NCI-H526 treated with DMSO at 0.1 percent for 48 hours (cell line): Measurements from ENCODE around the gene ACAD9.
"Not testable (repeated sequence)": the region's sequence is repeated elsewhere in the genome, so short reads cannot be mapped to it uniquely, and the experiment has no call there.

ENCODE experiments used
- DNase-seq: peaks from one replicate; lab custom pipeline; 2025; lab: John Stamatoyannopoulos, UW

Gene ACAD9

DNA sequence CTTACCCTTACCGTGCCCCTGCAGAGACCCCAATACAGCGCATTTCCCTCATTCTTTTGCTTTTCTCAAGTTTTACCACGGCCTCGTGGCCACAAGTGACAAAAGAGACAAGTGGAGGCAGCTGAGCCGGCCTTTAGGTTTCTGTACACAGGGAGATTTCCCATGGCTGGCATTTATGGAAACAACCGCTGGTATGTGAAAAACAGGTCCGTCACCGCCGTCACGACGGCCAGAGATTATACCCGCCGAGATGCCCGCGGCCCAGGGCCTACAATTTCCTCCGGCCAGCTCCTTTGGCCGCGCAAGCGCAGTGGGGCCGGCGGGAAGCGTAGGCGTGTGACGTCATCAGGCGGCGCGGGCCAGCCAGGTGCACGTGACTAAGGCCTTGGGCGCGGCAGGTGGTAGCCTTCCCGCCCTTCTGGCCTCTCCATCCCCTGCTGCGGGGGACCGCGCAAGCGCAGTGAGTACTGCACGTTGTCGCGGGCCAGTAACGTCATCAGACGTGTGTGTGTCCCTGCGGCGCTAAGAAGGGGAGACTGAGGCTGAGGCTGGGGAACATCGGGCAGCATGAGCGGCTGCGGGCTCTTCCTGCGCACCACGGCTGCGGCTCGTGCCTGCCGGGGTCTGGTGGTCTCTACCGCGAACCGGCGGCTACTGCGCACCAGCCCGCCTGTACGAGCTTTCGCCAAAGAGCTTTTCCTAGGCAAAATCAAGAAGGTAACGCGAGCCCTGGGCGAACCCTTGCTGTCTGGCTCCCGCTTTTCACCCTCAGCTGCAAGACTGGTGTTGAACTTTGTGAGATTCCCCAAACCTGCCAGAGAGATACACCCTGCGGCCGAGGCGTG, at the start of gene ACAD9:
TSS of gene ACAD9 (plus strand) at position 496 of the 845 bp plus-strand sequence. CDS start at position 568, 72 bp downstream.
- peak; percentile 98 for DNase-seq

DNA sequence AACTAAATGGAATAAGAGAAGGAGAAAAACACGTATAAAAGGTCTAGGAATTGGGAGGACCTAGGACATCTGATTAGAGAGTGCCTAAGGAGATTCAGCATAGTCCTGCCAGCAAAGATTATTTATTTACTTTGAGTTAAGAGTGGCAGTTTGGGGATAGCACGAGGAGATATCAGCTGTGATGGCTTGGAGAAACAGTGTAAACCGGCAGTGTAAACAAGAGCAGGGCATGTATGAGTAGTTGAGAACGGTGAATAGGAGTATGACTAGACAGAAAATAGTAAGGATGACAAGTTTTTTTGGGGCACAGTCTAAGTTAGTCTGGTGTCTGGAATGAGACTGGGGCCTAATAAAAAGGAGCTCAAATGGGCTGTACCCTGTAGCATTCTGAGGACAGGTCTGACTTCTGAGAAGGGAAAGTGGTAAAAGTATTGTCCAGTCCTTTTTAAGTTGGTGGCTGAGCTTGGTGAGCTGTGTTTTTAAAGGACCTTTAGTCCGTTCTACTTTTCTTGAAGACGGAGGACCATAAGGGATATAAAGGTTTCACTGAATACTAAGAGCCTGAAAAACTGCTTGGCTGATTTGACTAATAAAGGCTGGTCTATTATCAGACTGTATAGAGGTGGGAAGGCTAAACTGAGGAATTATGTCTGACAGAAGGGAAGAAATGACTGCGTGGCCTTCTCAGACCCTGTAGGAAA, 49.3 kb upstream of the ACAD9 start:
- not testable (repeated sequence) for DNase-seq

DNA sequence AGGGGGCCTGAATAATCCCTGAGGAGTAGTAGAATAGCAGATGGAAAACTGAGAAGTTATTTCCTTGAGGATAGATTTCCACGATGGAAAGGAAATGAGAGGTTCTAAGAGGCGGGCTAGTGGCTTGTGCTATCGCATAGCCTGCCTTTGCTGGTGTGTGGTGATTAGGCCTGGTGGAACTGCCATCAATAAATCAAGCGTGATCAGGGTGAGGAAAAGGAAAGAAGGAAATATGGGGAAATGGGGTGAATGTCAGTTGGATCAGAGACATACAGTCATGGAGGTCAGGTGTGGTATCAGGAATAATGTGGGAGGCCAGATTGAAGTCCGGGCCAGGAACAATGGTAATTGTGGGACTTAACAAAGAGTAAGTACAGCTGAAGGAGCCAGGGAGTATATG, 48.7 kb upstream of the ACAD9 start:
- not testable (repeated sequence) for DNase-seq

DNA sequence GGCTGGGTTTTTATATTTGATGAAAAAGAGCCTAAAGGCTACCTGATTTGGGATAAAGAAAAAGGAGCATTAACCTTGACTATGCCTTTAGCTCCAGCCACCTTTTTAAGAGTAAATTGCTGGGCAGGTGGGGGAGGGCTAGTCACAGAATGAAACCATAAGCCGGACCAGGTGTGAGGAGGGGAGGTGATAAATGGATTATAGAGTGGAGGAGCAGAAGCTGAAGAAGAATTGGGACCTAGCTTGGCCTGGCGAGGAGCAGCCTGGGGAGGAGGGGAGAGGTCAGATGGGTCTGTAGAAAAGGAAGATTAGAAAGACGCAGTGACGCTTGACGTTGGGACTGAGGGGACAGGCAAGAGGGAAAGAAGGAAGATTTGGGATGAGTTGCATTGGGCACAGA, 46.4 kb upstream of the ACAD9 start:
- DNase-seq: not testable (repeated sequence)

DNA sequence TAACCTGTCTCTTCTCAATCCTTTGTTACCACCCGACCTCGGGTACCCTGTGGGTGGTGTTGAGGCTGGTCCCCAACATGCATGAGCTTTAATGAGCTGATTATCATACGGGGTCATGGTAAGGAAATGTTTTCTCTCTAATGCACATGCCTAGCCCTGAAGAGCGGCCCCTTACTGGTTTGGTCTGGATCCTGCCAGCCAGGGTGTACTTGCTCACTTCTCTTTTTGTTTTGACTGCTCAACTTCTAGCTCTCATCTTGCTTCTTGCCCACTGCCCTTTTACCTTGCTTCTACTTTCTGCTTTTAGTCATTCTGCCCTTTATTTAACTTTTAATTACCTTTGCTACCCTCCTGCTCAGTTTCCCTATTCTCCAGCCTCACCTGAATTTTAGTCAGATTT, 44.3 kb upstream of the ACAD9 start:
- no peak for DNase-seq

DNA sequence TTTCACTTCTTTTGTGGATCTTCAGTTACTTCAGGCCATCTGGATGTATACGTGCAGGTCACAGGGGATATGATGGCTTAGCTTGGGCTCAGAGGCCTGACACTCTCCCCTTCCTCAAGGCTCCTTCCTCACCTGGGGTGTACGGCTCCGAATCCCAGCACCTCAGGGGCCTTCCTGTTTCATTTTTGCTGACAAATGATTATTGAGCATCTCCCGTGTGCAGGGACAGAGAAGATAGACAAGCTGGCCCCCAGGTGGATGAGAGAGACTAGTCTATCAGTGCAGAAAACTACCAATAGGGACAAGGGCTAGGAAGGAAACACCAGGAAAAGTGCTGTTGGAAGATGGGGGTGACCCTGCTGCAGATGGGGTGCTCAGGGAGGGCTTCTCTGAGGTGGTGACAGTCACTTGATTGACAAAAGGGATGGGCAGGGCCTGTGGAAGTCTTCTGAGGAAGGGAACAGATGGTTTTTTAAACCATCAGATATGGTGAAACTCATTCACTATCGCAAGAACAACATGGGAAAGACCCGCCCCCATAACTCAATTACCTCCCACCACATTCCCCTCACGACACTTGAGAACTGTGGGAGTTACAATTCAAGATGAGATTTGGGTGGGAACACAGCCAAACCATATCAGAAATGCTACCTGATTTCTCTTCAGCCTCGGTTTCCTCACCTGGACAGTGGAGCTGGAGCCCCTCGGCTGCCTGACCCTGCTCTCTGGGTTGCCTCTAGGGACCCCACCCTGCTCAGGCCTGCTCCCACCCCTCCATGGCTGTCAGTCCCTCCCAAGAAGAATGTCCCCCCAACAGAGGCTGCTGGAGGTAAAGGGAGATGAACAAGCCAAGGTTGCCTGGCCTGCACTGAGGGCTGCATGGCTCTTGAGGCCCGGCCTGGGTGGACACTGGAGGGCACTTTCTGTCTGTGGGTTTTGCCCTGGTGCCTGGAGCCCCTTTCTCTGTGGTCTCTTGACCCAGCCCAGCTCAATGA, 37.2 kb upstream of the ACAD9 start:
- no peak for DNase-seq

DNA sequence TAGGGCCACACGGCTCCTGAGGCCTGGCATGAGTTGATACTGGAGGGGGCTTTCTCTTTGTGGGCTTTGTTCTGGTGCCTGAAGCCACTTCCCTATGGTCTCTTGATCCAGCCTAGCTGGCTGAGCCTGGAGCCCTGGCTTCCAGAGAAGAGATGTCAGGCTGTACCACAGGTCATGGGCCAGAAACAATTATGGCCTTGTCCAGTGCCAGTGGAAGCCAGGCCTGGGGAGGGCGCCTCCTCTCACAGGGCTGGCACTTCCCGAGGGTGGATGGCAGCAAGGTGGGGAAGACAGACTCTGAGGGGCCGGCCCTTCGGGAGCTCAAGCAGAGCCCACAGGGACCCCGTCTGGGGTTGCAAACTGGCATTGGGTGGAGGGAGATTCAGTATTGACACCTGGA, 34.9 kb upstream of the ACAD9 start:
- no peak for DNase-seq

DNA sequence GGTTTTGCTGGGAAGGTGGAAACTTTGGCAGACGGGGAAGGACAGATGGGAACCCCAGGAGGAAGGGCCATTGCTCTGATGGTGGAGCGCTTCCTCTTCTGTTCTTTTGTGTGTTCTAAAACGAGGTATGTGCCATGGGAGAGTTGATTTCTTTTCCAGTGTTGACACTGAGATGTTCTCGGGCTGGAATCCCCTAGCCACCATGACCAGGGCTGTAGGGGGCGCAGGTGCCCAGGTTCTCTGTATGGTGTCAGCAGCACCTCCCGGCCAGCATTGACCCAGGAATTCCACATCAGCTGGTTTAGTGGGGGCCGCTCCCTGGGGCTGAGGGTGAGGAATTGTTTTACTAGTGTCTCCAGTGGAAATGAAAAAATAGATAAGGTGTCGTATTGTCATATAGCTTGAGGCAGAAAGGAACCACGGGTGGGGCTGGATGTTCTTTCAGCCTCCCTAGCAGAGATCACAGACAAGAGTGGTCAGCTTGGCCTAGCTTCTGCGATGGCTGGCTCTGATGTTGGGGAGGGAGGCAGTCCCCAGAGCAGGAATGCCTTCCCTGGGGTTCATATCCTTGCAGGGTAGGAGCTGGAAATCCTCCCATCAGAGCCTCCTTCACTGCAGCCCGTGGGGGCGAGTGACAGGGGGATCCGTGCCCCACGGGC, 34.2 kb upstream of the ACAD9 start:
- DNase-seq: peak; percentile 52

DNA sequence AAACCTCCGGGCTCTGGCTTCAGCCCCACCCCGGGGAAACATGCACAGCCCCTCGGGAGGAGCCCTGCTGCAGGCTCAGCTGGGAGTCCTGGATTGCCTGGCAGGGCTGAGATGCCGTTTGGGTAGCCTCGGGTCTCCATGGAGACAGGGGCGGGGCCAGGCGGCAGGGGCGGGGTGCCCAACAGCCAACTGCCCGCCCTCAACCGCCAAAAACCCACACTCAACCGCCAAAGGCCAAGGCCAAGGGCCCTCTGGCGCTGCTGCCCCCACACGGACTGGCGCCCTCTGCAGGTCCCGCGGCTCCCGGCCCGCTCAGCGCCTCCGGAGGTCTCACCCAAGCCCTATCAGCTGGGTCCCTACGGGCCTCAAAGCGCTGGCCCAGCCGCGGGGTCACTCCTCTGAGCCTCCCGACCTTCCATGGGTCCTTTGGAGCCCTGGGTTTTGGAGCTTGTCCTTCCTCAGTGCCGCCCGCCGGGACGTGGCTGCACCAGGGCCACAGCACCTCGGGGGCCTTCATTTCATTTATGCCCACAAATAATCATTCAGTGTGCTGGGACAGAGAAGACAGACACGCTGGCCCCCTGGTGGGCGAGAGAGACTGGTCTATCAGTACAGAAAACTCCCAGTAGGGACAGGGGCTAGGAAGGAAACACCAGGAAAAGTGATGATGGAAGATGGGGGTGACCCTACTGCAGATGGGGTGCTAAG, 33.5 kb upstream of the ACAD9 start:
- peak; percentile 71 for DNase-seq

DNA sequence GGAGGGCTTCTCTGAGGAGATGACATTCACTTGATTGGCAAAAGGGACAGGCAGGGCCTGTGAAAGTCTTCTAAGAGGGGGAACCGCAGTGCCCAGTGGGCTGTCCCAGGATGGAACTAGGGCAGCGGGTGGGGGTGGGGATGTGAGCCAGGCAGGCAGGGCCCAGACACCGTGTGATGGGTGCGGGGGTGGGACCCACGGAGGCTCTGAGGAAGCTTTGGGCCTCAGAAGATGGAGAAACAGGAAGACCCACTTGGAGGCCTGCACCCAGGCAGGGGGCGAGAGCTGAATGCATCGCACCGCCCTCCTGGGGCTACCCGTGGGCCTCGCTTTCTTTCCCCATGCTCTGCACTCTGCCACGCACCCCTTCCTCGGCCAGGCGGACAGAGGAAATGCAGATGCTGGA, 32.9 kb upstream of the ACAD9 start:
- no peak for DNase-seq

DNA sequence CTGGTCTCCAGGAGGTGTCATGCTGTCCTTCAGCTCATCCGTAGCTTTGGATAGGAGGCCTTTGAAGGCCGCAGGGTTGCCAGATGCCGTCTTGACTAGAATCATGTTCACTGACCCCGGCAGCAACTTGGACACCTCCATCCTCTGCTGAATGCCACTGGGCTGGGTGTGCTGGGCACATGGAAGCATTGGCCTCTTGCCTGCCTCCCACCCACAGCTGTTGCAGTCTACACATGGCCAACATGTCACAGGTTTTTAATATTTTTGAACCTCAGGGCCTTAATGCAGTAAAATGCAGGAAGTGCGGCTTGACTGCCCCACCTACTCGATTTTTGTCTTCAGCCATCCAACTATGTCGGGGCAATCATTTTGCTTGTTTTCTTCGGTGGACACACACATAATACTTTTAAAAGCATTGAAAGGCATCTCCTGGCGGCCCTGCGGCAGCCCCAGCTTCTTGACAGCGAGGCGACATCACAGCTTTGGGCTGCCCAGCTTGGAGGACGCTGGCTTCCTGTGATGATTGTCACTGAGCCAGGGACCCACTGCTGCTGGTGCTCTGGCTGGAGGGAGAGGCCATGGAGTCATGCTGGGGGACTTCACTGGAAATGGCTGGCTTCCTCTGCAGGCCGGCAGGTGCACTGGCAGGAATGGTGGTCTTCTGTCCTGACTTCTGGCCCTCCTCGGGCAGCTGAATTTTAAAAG, 31.6 kb upstream of the ACAD9 start:
- no peak for DNase-seq

DNA sequence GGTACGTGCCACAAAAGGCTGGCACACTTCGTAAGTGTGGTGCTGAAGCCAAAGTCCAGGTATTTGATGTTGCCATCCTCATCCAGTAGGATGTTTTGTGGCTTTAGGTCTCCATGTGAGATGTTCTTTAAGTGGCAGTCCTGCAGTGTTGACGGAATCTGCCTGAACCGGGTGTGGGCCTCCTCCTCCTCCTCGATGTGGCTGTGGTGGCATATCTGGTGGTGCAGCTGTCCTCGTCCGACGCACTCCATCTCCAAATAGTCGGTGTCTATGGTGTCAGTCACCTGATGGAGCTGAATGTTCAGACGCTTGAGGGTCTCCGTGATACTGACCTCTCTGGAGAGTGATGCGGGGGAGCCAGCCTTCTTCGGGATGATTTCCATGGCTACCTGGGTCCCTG, 30.5 kb upstream of the ACAD9 start:
- no peak for DNase-seq

DNA sequence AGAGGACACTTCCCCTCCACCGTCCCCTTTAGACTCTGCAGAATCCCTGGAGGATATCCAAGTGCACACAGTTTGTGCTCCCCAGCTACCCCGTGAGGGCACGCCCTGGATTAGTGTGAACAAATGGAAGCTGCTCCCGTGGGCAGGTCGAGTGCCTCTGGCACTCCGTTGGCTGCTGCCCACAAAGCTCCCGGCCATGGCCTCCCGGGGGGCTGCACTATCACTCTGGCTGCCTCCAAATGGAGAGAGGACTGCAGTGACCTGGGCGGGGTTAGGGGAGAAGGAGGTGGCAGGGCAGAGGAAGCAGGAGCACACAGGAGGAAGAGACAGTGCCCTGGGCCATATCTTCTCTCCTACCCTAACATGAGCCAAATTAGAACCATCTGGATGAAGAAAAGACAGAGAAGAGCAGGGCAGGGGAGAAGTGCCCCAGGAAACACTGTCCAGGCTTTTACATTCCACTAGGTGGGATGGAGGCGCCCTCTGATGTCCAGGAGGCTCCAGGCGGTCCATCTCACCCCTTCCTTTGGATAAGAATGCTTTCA, 29.4 kb upstream of the ACAD9 start:
- no peak for DNase-seq

DNA sequence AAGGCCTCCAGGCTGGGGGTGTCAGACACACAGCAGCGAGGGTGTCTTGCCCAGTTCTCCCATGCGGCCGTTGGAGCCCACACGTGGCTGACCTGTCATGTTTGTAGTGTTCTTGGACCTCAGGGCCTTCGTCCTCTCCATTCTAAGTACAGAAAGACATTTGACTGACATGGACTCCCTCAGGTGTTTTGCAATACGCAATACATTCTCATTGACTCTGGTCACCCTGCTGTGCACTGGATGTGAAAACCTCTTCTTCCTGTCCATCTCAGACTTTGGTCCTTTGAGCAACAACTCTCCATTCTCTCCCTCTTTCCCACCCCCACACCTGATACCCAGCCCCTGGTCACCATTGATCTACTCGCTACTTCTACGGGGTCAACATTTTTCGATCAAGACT, 28.9 kb upstream of the ACAD9 start:
- DNase-seq: no peak

DNA sequence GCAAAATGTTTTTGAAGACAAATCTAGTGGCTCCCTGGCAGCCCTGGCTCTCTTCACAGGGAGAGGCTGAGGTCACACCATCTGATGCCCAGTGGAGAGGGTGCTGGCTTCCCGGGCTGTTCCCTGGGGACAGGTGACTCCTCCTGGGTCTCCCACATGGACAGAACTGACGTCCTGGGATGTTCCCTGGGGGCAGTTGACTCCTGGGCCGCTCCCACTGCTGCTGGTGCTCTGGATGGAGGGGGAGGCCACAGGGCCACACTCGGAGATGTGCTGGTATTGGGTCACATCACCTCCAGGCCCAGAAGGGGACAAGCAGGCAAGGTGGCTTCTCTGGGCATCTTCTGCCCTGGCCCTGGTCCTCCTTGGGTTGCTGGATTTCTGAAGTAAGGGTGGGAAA, 27.8 kb upstream of the ACAD9 start:
- DNase-seq: no peak

DNA sequence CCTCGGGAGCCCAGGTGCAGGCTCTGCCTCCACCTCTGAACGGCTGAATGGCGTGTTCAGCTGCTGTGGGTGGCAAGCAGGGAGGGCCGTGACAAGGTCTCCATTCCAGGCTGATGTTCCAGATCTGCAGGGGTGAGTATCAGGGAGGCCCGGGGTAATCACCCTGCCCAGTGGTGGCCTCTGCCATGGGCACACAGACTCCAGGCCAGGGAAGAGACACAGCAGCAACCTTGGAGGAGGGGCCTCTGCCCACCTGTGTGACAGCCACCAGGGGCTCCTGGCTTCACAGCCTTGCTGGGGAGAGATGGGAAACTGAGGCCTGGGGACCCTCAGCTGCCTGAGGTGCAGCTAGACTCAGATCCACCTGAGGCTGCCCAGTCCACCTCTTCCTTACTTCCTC, 25.6 kb upstream of the ACAD9 start:
- DNase-seq: no peak

DNA sequence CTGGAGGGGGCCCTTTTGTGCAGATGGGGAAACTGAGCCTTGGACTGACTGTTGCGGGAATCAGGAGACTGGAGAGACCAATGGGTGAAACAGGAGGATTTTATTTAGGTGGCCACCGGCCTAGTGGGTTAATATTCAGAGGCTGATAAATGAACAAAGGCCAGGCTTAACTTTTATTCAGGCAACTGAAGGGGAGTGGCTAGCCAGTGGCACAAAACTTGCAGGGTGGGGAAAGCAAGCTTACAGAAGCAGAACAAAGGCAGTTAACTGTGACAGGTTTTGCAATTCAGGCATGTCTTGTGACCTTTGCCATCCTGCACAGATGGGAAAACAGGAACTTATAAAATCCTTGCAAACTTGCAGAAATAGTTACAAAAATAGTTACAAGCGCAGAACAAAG, 24.9 kb upstream of the ACAD9 start:
- no peak for DNase-seq

DNA sequence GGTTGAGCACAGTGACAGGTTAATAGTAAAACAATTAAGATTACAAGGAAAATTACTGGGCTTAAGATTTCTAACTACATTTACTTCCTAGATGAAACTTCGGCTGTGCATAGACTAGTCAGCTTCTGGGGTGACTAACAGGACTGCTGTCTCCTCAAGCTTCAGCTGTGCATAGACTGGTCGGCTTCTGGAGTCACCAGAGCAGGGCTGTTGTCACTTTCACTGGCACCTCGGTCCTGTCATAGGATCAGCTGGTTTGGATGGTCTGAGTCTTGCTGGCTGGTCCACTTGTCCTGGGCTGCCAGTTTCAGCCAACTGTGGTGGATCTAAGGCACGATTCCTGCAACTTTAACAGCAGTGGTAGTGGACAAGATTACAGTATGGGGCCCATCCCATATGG, 23.9 kb upstream of the ACAD9 start:
- DNase-seq: no peak

DNA sequence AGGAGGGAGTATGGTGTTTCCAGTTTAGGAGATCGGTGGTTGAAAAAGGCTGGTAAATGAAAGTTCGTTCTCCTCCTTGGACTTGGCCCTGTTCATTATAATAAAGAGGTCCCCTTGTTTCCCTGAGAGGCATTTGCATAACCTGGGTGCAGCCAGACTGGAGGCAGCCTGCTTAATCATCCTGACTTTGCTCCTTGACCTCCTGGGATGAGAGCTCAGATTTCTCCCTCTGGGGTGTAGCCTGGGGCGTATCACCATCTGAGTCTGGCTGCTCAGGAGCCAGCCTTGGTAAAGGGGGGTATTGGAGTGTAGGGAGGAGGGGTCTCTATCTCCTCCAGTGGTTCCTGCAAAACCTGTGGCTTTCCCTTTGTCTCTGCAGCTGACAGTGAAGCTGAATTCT, 21.3 kb upstream of the ACAD9 start:
- DNase-seq: no peak

DNA sequence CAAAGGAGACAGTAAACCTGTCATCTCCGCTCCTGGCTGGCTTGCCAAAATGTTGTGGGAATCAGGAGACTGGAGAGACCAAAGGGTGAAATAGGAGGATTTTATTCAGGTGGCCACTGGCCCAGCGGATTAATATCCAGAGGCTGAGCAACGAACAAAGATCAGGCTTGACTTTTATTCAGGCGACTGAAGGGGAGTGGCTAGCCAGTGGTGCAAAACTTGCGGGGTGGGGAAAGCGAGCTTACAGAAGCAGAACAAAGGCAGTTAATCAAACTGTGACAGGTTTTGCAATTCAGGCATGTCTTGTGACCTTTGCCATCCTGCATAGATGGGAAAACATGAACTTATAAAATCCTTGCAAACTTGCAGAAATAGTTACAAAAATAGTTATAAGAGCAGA, 19.8 kb upstream of the ACAD9 start:
- no peak for DNase-seq
